Upper lobe of left lung (tissue), 6 donors: ENCODE data around the gene GABBR2. TPM values are rescaled to one million over a fixed set of nuclear protein-coding genes. Genes with fewer than 3 reads are reported as not detected.

Experiments
- ATAC-seq, 2 donors: fragments of 200-7000 bp; cut with Tn5 transposase; one replicate each; pipeline ENCODE4 v1.9.1; 2022; ENCODE audit warnings: mild to moderate bottlenecking in 2 of 2, moderate library complexity in 2 of 2; ENCODE audit not compliant: low FRiP score in 2 of 2
- DNase-seq, 2 donors: peaks; one replicate each; pipeline ENCODE4 v3.0.0-alpha.2; 2019 to 2020
- H3K27ac ChIP-seq, 4 donors: fragments of 200-600 bp; sonication (generic); one replicate each; pipeline ENCODE4 v1.5.1; 2016 to 2019
- H3K27me3 ChIP-seq, 4 donors: fragments of 200-600 bp; sonication (generic); one replicate each; pipeline ENCODE4 v1.5.1; 2017 to 2019
- H3K36me3 ChIP-seq, 4 donors: fragments of 200-600 bp; sonication (generic); one replicate each; pipeline ENCODE4 v1.5.1; 2016 to 2019
- H3K4me1 ChIP-seq, 4 donors: fragments of 200-600 bp; sonication (generic); one replicate each; pipeline ENCODE4 v1.5.1; 2018 to 2019
- H3K4me3 ChIP-seq, 4 donors: fragments of 200-600 bp; sonication (generic); one replicate each; pipeline ENCODE4 v1.5.1; 2017 to 2019; ENCODE audit warnings: mild to moderate bottlenecking in 2 of 4, moderate library complexity in 1 of 4
- H3K9me3 ChIP-seq, 4 donors: fragments of 200-600 bp; sonication (generic); one replicate each; pipeline ENCODE4 v1.5.1; 2018 to 2019
- CTCF ChIP-seq, 6 experiments: fragments of 450-650 bp in 4 of 6; fragments of 200-600 bp in 2 of 6; sonication (generic) in 2 of 6; IDR thresholded peaks; one replicate each; pipeline ENCODE4 v1.5.1; 2016 to 2019; ENCODE audit warnings: antibody characterized with exemption in 6 of 6
- EP300 ChIP-seq, 4 donors: sonication (generic); formaldehyde crosslinking; IDR thresholded peaks; one replicate each; pipeline ENCODE4 v1.5.1; 2017; ENCODE audit warnings: antibody characterized with exemption in 4 of 4, control low read depth in 2 of 4
- POLR2A ChIP-seq, 4 donors: fragments of 450-650 bp; IDR thresholded peaks; one replicate each; pipeline ENCODE4 v1.5.1; 2016 to 2017; ENCODE audit warnings: antibody characterized with exemption in 4 of 4, mild to moderate bottlenecking in 2 of 4
- POLR2AphosphoS5 ChIP-seq, 2 donors: sonication (generic); formaldehyde crosslinking; IDR thresholded peaks; one replicate each; pipeline ENCODE4 v1.5.1; 2017; ENCODE audit warnings: antibody characterized with exemption in 2 of 2
- WGBS, 2 donors: methylation state at CpG; one replicate each; pipeline ENCODE4 v1.1.5; 2017 to 2018; 5-methylcytosine and 5-hydroxymethylcytosine counted together
- total RNA-seq, 6 donors: library from RNA; depleted of rRNA in 4 of 6; stranded (reverse); fragments of >200 nt in 4 of 6; gene quantifications; one replicate each; pipeline versions ENCODE4 v1.1.0 to v1.2.1, GENCODE V29; 2016 to 2021
- donor health status: DM: no; HTN: no; CAD: no; lungs with moderate emphysema.
- donor health status: DM: no; HTN: yes; CAD: no; lungs with severe emphysema.

Gene GABBR2
- total RNA-seq, 6 donors from 2014 or later = 0.15 to 1.00 (median 0.81) TPM; not detected in 1

DNA sequence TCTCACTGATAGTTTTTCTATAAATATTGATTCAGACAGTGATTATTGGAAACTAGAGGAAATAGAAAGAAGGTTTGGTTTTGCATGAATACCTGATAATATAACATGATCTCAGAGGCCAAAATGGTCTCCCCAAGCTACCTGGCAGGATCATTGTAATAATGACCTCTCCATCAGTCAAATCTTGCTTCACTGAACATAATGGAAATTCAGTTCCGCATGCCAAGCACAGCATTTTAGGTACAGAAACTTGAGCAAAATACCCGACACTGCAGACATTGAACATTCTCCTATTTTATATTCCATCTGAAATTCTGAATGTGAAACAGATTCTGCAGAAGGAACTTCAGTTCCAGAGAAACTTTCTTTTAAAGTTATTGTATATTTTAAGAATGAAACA is 444.2 kb downstream of the GABBR2 start:
- Histone ChIP-seq H3K36me3 (no peaks in the 10 kb centered on the region), H3K27ac (no peak overlapping the region), H3K9me3 (no peaks in the 10 kb centered on the region), H3K4me1 (peaks cover 0 to 3% (median 0%) of the 10 kb centered on the region in 4 donors), H3K27me3 (no peaks in the 10 kb centered on the region), H3K4me3 (no peak overlapping the region)
- DNase-seq (no peak), ATAC-seq (no peak)
- no peak for TF ChIP-seq CTCF (IDR thresholded peaks at IDR 0.05)
- no peak for TF ChIP-seq POLR2AphosphoS5 (IDR thresholded peaks at IDR 0.05)
- no peak for TF ChIP-seq POLR2A (IDR thresholded peaks at IDR 0.05)
- no peak for TF ChIP-seq EP300 (IDR thresholded peaks at IDR 0.05)
- WGBS, 2 donors = 84 to 85% methylated on average over 2 of the region's 2 CpGs

DNA sequence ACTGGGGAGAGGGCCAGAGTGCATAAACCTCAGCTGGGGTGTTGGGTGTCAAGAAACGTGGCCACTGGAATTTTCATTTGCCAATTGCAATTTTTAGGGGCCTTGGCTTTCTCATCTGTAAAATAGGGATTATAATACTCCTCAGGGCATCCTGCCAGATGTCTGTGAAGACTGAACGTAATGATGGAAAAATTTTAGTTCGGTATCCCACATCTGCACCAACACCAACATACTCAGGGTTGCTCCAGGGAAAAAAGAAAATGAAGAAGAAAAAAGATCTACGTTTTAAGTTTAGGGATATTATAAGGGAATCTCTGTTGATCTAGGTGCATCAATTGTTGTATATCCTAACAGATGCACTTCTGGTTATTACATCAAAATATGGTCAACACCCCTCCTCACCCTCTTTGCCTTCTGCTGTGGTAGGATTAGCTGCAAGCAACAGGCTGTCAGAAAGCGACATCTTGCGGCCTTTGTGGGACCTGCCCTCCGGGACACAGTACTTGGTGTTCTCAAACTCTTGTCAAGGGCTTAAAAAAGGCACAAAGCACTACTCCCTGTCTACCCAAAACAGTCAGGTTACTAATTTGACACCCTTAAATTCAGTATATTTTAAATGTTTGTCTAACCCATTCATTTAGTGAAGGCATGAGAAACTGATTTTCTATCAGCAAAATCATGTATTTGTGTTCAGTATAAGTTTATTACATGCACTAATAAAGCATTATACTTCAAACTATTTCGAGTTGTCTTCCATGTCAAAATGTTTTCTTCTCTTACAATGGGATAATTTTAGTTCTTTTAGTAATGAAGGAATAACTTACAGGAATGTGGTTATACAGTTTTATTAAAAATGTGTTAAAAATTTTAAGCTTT is 445.0 kb downstream of the GABBR2 start:
- H3K27ac ChIP-seq = no peak overlapping the region
- peak in 1 of 2 donors; percentile 85 for DNase-seq
- no peaks in the 10 kb centered on the region for H3K9me3 ChIP-seq
- H3K4me3 ChIP-seq = no peak overlapping the region
- peak; percentile 89 to 96 for ATAC-seq
- H3K27me3 ChIP-seq = no peaks in the 10 kb centered on the region
- WGBS, 2 donors = 33% methylated on average over 8 of the region's 8 CpGs
- TF ChIP-seq CTCF (IDR thresholded peaks at IDR 0.05) (peak; percentile 74 to 87 (median 84)), POLR2A (IDR thresholded peaks at IDR 0.05) (no peak)
- H3K36me3 ChIP-seq = no peaks in the 10 kb centered on the region
- no peaks in the 10 kb centered on the region for H3K4me1 ChIP-seq

DNA sequence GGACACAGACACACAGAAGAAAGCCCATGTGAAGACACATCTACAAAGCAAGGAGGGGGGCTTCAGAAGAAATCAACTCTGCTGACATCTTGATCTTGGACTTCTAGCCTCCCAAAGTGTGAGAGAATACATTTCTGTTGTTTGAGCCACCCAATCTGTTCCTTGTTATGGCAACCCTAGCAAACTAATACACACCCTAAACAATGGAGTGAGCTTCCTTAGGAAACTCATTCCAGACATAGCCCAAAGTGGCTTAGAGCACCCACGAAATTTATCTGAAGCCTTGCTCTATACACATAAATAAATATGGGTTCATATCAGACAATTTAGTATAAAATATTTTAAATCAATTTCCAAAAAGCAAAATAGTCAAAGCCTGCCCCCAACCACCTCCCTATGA is 445.7 kb downstream of the GABBR2 start:
- H3K36me3 ChIP-seq = no peaks in the 10 kb centered on the region
- no peaks in the 10 kb centered on the region for H3K27me3 ChIP-seq
- DNase-seq (no peak), ATAC-seq (no peak)
- H3K4me3 ChIP-seq = no peak overlapping the region
- TF ChIP-seq POLR2A (IDR thresholded peaks at IDR 0.05) (no peak), CTCF (IDR thresholded peaks at IDR 0.05) (no peak), POLR2AphosphoS5 (IDR thresholded peaks at IDR 0.05) (no peak), EP300 (IDR thresholded peaks at IDR 0.05) (no peak)
- no peaks in the 10 kb centered on the region for H3K4me1 ChIP-seq
- no peak overlapping the region for H3K27ac ChIP-seq
- 61 to 75% methylated on average over 1 of the region's 1 CpG for WGBS, 2 donors
- H3K9me3 ChIP-seq = no peaks in the 10 kb centered on the region

- WGBS, 2 donors = 90 to 95% methylated on average over 3 of the region's 3 CpGs
- H3K4me3 ChIP-seq = no peak overlapping the region
Measured at GRCh38 chr9:98262056-98262455, 446.7 kb downstream of the GABBR2 start.

More at GRCh38 chr9:98262056-98262455, 446.7 kb downstream of the GABBR2 start:
- Histone ChIP-seq H3K27me3 (no peaks in the 10 kb centered on the region), H3K4me1 (peaks cover 0 to 6% (median 2%) of the 10 kb centered on the region in 4 donors), H3K9me3 (no peaks in the 10 kb centered on the region), H3K36me3 (no peaks in the 10 kb centered on the region), H3K27ac (peak overlapping the region in 1 of 4 donors; percentile 2)
- no peak for TF ChIP-seq CTCF (IDR thresholded peaks at IDR 0.05)
- TF ChIP-seq POLR2A (IDR thresholded peaks at IDR 0.05) = no peak
- no peak for TF ChIP-seq EP300 (IDR thresholded peaks at IDR 0.05)
- TF ChIP-seq POLR2AphosphoS5 (IDR thresholded peaks at IDR 0.05) = no peak
- DNase-seq = no peak
- ATAC-seq = no peak
